Dendritic cell treated with granulocyte-macrophage colony-stimulating factor and Interleukin-4, amounts not matched to agents 40 ng/mL and 50 ng/mL, for 4 days (primary cell): ENCODE measurements around the gene GPC3.

Experiments
- H3K27ac Mint-ChIP-seq: one replicate; pipeline ENCODE4 v1.8.0; 2022; ENCODE audit warnings: mild to moderate bottlenecking, mixed read lengths
- H3K27me3 Mint-ChIP-seq: one replicate; pipeline ENCODE4 v1.8.0; 2022; ENCODE audit warnings: mild to moderate bottlenecking, mixed read lengths
- H3K36me3 Mint-ChIP-seq: one replicate; pipeline ENCODE4 v1.8.0; 2022; ENCODE audit warnings: low read depth, mixed read lengths
- H3K4me1 Mint-ChIP-seq: one replicate; pipeline ENCODE4 v1.8.0; 2022; ENCODE audit warnings: low read depth, mixed read lengths
- H3K4me3 Mint-ChIP-seq: one replicate; pipeline ENCODE4 v1.8.0; 2022; ENCODE audit warnings: mild to moderate bottlenecking, moderate library complexity, mixed read lengths
- H3K9me3 Mint-ChIP-seq: one replicate; pipeline ENCODE4 v1.8.0; 2022; ENCODE audit warnings: mixed read lengths
- intact Hi-C: fragments of 100-400 bp; cut with micrococcal nuclease; formaldehyde crosslinking; loops from one replicate; pipeline ENCODE4 v1.15.0; 2022

Gene GPC3

GRCh38 chrX:133836561-133836960 lies 148.8 kb downstream of the GPC3 start:
- Mint-ChIP-seq H3K4me1 (no peaks in the 10 kb centered on the region), H3K36me3 (no peaks in the 10 kb centered on the region), H3K4me3 (no peak overlapping the region), H3K9me3 (no peaks in the 10 kb centered on the region), H3K27ac (no peak overlapping the region), H3K27me3 (no peaks in the 10 kb centered on the region)
- intact Hi-C loops, result no loop called here

GRCh38 chrX:133834771-133835170 lies 150.6 kb downstream of the GPC3 start:
- no peak overlapping the region for H3K4me3 Mint-ChIP-seq
- no peaks in the 10 kb centered on the region for H3K9me3 Mint-ChIP-seq
- H3K27me3 Mint-ChIP-seq, result no peaks in the 10 kb centered on the region
- H3K4me1 Mint-ChIP-seq, result no peaks in the 10 kb centered on the region
- intact Hi-C loops, result no loop called here
- H3K27ac Mint-ChIP-seq, result no peak overlapping the region
- H3K36me3 Mint-ChIP-seq, result no peaks in the 10 kb centered on the region

- H3K4me3 Mint-ChIP-seq, result no peak overlapping the region
- no peaks in the 10 kb centered on the region for H3K27me3 Mint-ChIP-seq
- no peak overlapping the region for H3K27ac Mint-ChIP-seq
- H3K4me1 Mint-ChIP-seq, result no peaks in the 10 kb centered on the region
- intact Hi-C loops, result no loop called here
- H3K36me3 Mint-ChIP-seq, result no peaks in the 10 kb centered on the region
- H3K9me3 Mint-ChIP-seq, result no peaks in the 10 kb centered on the region
Observed at GRCh38 chrX:133819546-133819945, 165.8 kb downstream of the GPC3 start.

GRCh38 chrX:133818019-133818418 lies 167.4 kb downstream of the GPC3 start:
- Mint-ChIP-seq H3K4me3 (no peak overlapping the region), H3K9me3 (no peaks in the 10 kb centered on the region), H3K4me1 (no peaks in the 10 kb centered on the region), H3K27me3 (no peaks in the 10 kb centered on the region), H3K27ac (no peak overlapping the region), H3K36me3 (no peaks in the 10 kb centered on the region)
- intact Hi-C loops, result no loop called here

GRCh38 chrX:133815496-133815895 lies 169.9 kb downstream of the GPC3 start:
- Mint-ChIP-seq H3K27ac (no peak overlapping the region), H3K9me3 (no peaks in the 10 kb centered on the region), H3K27me3 (no peaks in the 10 kb centered on the region), H3K4me1 (no peaks in the 10 kb centered on the region), H3K4me3 (no peak overlapping the region), H3K36me3 (no peaks in the 10 kb centered on the region)
- intact Hi-C loops, result no loop called here

GRCh38 chrX:133813971-133814370 lies 171.4 kb downstream of the GPC3 start:
- no peaks in the 10 kb centered on the region for H3K36me3 Mint-ChIP-seq

GRCh38 chrX:133812402-133812801 lies 173.0 kb downstream of the GPC3 start:
- no peaks in the 10 kb centered on the region for H3K27me3 Mint-ChIP-seq
- intact Hi-C loops, result no loop called here
- H3K27ac Mint-ChIP-seq, result no peak overlapping the region
- no peaks in the 10 kb centered on the region for H3K36me3 Mint-ChIP-seq
- H3K9me3 Mint-ChIP-seq, result no peaks in the 10 kb centered on the region
- no peak overlapping the region for H3K4me3 Mint-ChIP-seq
- H3K4me1 Mint-ChIP-seq, result no peaks in the 10 kb centered on the region

More at GRCh38 chrX:133813971-133814370, 171.4 kb downstream of the GPC3 start:
- no peak overlapping the region for H3K4me3 Mint-ChIP-seq
- no peaks in the 10 kb centered on the region for H3K9me3 Mint-ChIP-seq
- no peaks in the 10 kb centered on the region for H3K27me3 Mint-ChIP-seq
- H3K4me1 Mint-ChIP-seq, result no peaks in the 10 kb centered on the region
- intact Hi-C loops, result no loop called here
- H3K27ac Mint-ChIP-seq, result no peak overlapping the region

- H3K27me3 Mint-ChIP-seq, result no peaks in the 10 kb centered on the region
- no peak overlapping the region for H3K4me3 Mint-ChIP-seq
- no peaks in the 10 kb centered on the region for H3K9me3 Mint-ChIP-seq
- no peaks in the 10 kb centered on the region for H3K4me1 Mint-ChIP-seq
- H3K36me3 Mint-ChIP-seq, result no peaks in the 10 kb centered on the region
- intact Hi-C loops, result no loop called here
- H3K27ac Mint-ChIP-seq, result no peak overlapping the region
Observed at GRCh38 chrX:133810925-133811324, 174.5 kb downstream of the GPC3 start.

- Mint-ChIP-seq H3K9me3 (no peaks in the 10 kb centered on the region), H3K4me1 (no peaks in the 10 kb centered on the region), H3K36me3 (no peaks in the 10 kb centered on the region), H3K27me3 (no peaks in the 10 kb centered on the region), H3K4me3 (no peak overlapping the region), H3K27ac (no peak overlapping the region)
- intact Hi-C loops, result no loop called here
Observed at GRCh38 chrX:133804072-133804471, 181.3 kb downstream of the GPC3 start.

GRCh38 chrX:133796282-133796681 lies 189.1 kb downstream of the GPC3 start:
- Mint-ChIP-seq H3K36me3 (no peaks in the 10 kb centered on the region), H3K27ac (no peak overlapping the region), H3K9me3 (no peaks in the 10 kb centered on the region), H3K27me3 (no peaks in the 10 kb centered on the region), H3K4me3 (no peak overlapping the region), H3K4me1 (no peaks in the 10 kb centered on the region)
- intact Hi-C loops, result no loop called here

GRCh38 chrX:133794126-133794525 lies 191.3 kb downstream of the GPC3 start:
- Mint-ChIP-seq H3K9me3 (no peaks in the 10 kb centered on the region), H3K36me3 (no peaks in the 10 kb centered on the region), H3K27me3 (no peaks in the 10 kb centered on the region), H3K27ac (no peak overlapping the region), H3K4me1 (no peaks in the 10 kb centered on the region), H3K4me3 (no peak overlapping the region)
- intact Hi-C loops, result no loop called here

- intact Hi-C loops, result loop anchor here (2.0 kb wide), 1 partner anchor 351 kb away; no protein-coding TSS in a partner anchor
- Mint-ChIP-seq H3K9me3 (no peaks in the 10 kb centered on the region), H3K27ac (no peak overlapping the region), H3K4me1 (no peaks in the 10 kb centered on the region), H3K4me3 (no peak overlapping the region), H3K27me3 (no peaks in the 10 kb centered on the region), H3K36me3 (no peaks in the 10 kb centered on the region)
Observed at GRCh38 chrX:133793626-133794025, 191.8 kb downstream of the GPC3 start.

GRCh38 chrX:133792198-133792953 lies 193.0 kb downstream of the GPC3 start:
- H3K36me3 Mint-ChIP-seq, result no peaks in the 10 kb centered on the region
- H3K4me1 Mint-ChIP-seq, result no peaks in the 10 kb centered on the region
- no peaks in the 10 kb centered on the region for H3K9me3 Mint-ChIP-seq
- no peak overlapping the region for H3K27ac Mint-ChIP-seq
- no peak overlapping the region for H3K4me3 Mint-ChIP-seq
- no peaks in the 10 kb centered on the region for H3K27me3 Mint-ChIP-seq
- intact Hi-C loops, result loop anchor here (2.0 kb wide), 1 partner anchor 352 kb away; no protein-coding TSS in a partner anchor

- H3K27me3 Mint-ChIP-seq, result no peaks in the 10 kb centered on the region
- no peaks in the 10 kb centered on the region for H3K9me3 Mint-ChIP-seq
- H3K4me1 Mint-ChIP-seq, result no peaks in the 10 kb centered on the region
- intact Hi-C loops, result no loop called here
- H3K36me3 Mint-ChIP-seq, result no peaks in the 10 kb centered on the region
- H3K4me3 Mint-ChIP-seq, result no peak overlapping the region
- no peak overlapping the region for H3K27ac Mint-ChIP-seq
Observed at GRCh38 chrX:133789829-133790228, 195.6 kb downstream of the GPC3 start.

GRCh38 chrX:133786382-133786781 lies 199.0 kb downstream of the GPC3 start:
- intact Hi-C loops, result no loop called here
- Mint-ChIP-seq H3K36me3 (no peaks in the 10 kb centered on the region), H3K9me3 (no peaks in the 10 kb centered on the region), H3K27me3 (no peaks in the 10 kb centered on the region), H3K27ac (no peak overlapping the region), H3K4me3 (no peak overlapping the region), H3K4me1 (no peaks in the 10 kb centered on the region)
